ENCODE results near the gene LRRC27.
A peak's percentile ranks its signal among the peaks of the same experiment; 100 is the strongest.

Gene LRRC27

DNA sequence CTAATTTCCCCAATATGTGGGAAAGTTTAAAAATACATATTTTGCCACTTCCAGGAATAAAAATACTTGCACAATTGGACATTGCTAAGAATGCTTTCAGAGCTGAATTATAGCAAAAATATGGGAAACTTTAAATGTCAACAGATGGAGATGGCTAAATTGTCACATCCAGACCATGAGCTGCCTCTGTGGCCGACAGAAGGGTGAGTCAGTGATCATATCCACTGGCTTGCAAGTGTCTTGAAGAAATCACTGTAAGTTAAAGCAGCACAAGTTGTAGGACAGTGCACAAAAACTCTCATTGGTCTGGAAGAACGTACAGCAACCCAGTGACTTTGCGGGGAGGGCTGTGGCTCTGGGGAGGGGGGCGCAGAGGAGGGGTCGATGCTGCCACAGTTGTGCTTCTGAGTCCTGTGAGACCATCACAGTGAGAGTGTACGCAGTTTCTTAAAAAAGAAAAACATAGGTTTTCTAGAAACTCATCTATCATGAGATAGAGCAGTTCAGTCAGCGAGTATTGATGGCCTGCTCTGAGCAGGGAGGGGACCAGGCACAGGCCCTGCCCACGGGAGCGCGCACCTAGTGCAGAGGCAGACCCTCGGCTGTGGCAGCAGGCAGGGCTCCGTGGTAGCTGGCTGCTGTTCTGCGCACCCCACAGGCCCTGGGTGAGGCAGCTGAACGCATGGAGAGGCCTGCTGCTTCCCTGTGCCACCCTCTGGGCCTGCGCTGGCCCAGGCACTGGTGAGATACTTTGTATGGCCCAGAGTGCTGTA, 25.5 kb downstream of the LRRC27 start:
- DNase-seq (ENCODE audit: low read depth), result no peak

- no peak for DNase-seq (ENCODE audit: low read depth)
These were observed 27.5 kb downstream of the LRRC27 start for GRCh38 chr10:132359305-132360040.

- peak; percentile 19 for DNase-seq (ENCODE audit: low read depth)
These were observed 28.9 kb downstream of the LRRC27 start for GRCh38 chr10:132360766-132361447.

DNA sequence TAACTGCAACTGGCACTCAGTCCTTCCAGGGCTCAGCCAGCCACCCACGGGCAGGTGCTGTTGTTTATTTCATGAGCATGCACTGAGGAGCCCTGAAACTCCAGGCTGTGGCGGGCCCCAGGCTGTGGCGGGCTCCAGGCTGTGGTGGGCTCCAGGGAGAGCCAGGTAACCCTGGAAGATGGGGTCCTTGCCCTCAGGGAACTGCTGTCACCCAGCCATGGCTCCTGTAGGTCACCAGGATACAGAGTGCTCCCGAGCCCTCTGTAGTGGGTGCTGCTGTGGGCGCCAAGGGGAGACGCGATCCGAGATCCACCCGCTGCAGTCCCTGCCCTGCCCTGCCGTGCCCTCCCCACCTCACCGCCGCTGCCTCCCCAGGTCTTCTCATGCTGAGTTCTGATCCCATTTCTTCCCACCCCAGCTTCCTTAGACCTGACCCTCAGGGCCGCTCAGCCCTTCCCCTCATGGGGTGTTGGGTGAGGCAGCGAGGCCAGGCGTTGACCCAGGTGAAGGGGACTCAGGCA, 29.6 kb downstream of the LRRC27 start:
- DNase-seq (ENCODE audit: low read depth), result no peak

DNA sequence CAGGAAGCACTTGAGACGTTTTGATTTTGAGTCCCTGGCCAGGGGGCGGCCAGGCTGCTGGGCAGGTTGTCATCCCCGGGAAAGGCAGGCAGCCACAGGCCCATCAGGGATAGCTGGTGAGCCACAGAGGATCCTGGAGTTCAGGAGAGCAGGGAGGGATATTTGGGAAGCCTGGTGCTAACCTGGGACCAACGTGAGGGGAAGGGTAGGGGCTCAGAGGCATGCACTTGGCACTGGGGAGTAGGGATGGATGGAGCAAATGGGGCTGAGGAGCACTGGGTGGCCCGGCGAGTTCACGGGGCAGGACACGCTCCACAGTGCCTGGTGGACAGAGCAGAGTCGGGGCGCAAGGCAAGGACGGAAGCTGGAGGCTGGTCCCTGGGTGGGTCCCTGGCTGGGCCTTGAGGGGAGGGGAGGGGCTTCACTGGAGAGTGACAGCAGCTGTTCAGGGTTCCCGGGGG, 30.2 kb downstream of the LRRC27 start:
- DNase-seq (ENCODE audit: low read depth), result no peak

- no peak for DNase-seq (ENCODE audit: low read depth)
These were observed 31.4 kb downstream of the LRRC27 start for GRCh38 chr10:132363376-132363775.

DNA sequence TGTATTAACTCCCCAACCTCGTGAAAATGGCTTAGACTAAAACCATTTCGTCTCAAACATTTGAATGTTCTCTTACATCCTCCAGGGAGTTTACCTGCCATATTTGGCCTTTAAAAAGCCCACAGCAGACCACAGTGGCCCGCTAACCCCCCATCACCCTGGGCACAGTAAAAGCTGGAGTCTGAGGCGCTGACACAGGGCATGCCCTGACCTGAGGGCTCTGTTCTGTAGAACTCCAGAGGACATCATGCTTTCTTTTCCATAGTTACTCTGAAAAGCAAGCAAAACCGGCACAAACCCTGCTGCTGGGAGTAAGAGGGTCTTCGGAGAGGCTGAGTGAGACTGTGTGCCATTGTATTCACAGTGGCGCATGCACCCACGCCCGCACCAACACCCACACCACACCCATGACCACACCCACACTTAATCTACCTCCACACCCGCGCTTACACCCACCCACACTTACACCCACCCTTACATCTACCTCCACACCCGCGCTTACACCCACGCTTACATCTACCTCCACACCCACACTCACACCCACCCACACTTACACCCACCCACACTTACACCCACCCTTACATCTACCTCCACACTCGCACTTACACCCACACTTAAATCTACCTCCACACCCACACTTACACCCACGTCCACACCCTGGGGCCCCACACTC, 32.1 kb downstream of the LRRC27 start:
- no peak for DNase-seq (ENCODE audit: low read depth)

DNA sequence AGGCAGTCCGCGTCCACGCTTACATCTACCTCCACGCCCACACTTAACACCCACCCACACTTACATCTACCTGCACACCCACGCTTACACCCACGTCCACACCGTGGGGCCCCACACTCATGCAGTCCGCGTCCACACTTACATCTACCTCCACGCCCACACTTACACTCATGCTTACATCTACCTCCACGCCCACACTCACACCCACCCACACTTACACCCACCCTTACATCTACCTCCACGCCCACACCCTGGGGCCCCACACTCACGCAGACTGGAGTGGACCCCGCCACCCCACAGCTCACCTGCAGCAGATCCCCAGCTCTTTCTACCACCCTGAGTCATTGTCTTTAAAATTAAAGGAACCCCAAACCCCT, 32.6 kb downstream of the LRRC27 start:
- DNase-seq (ENCODE audit: low read depth), result no peak

DNA sequence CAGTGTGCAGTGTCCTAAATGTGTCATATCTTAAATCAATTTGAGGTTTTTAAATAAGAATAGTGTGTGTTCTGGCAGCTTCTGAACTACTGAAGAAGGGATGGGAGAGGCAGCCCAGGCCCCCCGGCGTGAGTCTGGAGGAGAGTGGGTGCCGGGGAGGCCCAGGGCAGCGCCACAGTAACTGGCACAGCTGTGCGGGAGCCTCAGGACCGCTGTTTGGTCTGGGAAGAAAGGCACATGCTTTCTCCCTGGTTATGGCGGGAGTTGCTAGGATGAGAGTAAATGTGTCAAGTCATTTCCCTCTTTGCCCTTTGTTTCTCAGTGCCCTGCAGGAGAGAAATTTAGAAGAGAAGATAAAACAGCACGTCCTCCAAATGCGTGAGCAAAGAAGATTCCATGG, 33.1 kb downstream of the LRRC27 start:
- no peak for DNase-seq (ENCODE audit: low read depth)

- no peak for DNase-seq (ENCODE audit: low read depth)
These were observed 34.0 kb downstream of the LRRC27 start for GRCh38 chr10:132366006-132366405.

- no peak for DNase-seq (ENCODE audit: low read depth)
These were observed 34.5 kb downstream of the LRRC27 start for GRCh38 chr10:132366499-132366898.

GRCh38 chr10:132368391-132368790, 36.4 kb downstream of the LRRC27 start:
- DNase-seq (ENCODE audit: low read depth), result no peak

DNA sequence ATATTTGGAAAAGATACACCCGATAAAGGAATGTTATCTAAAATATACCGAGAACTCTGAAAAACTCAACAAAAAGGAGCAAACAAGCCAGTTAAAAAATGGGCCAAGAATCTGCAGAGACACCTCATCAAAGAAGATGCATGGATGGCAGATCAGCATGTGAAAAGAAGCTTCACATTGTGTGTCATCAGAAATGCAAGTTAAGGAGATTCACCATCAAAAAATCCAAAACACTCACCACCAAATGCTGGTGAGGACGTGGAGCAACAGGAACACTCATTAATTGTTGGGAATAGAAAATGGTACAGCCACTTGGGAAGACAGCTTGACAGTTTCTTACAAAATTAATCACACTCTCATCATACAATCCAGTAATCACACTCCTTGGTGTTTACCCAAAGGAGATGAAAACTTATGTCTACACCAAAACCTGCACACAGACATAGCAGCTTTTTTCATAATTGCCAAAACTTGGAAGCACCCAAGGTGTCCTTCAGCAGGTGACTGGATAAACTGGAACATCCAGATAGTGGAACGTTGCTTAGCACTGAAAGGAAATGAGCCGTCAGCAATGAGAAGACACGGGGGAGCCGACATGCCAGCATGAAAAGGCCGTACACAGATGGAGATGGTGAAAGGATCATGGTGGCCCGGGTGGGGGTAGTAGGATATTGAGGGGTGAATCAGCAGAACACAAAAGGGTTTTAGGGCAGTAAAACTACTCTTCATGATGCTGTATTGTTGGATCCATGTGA, 37.1 kb downstream of the LRRC27 start:
- DNase-seq (ENCODE audit: low read depth), result no peak

- DNase-seq (ENCODE audit: low read depth), result no peak
These were observed 37.7 kb downstream of the LRRC27 start for GRCh38 chr10:132369636-132370185.

DNA sequence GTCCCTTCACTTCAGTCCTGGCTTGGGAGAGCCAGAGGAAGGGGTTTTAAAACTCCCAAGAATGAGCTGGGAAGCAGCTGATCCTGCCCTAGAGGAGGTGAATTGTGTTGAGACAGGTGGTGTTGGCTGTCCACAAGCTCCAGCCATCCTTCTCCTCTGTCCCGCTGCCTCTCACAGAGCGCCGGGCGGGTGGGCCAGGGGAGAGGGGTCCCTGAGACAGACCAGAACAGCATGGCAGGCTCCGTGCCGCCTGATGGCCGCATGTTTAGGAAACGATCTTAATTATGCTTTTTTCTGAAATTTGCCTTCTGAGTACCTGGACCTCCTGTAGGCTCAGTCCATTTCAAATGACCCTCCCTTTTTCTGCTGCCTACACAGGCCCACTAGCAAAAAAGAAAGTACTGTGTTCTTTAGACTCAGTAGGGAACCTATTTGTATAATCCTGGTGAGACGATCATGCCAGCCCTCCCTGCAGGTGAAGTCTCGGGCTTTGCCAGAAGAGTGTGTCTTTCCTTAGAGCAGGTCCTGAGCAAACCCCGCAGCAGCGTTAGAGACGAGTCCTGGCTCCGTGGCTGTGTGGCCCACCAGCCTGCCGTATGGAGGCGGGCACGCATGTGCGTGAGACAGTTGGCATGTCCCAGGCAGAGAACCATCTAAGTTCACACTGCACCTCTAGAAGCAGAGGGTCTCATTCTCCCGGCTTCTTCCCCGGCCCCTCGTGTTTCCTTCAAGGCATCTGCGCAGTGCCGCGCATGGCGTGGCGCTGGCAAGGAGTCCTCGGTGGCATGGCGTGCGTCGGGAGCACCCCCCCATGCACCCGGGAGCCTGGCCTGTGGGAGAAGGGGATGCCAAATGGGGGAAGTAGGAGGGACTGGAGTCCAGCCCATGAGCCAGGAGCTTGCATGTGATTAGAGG, 38.7 kb downstream of the LRRC27 start:
- DNase-seq (ENCODE audit: low read depth), result no peak

DNA sequence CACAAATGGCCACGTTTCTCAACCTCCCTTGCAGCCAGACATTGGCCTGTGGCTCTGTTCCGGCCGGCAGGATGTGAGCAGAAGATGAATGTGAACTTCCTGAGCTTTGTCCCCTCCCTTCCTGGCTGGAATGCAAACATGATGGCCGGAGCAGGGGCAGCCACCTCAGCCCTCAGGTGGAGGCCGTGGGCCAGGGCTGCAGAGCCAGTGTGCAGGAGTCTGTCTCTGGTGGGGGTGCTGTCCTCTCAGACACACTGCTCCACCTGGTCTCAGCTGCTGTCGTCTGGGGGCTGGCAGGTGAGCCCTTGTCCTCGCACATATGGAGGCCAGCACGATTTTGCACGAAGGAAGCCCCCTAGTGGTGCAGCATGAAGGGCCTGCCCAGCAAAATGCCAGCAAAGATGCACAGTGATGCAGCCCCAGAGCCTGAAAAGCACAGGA, 39.7 kb downstream of the LRRC27 start:
- DNase-seq (ENCODE audit: low read depth), result no peak

GRCh38 chr10:132372516-132373095, 40.6 kb downstream of the LRRC27 start:
- DNase-seq (ENCODE audit: low read depth), result no peak

GRCh38 chr10:132373241-132373955, 41.4 kb downstream of the LRRC27 start:
- DNase-seq (ENCODE audit: low read depth), result no peak

GRCh38 chr10:132374176-132374575, 42.2 kb downstream of the LRRC27 start:
- no peak for DNase-seq (ENCODE audit: low read depth)
